Astrocyte of the spinal cord (primary cell): ENCODE measurements around the gene AUH.

Source experiments
- DNase-seq: peaks from one replicate; pipeline ENCODE4 v3.0.0; 2011; ENCODE audit warnings: low read depth, low spot score
- H3K4me3 ChIP-seq: 2 replicates; pipeline ENCODE4 v1.5.1; 2011; ENCODE audit warnings: low read depth, mild to moderate bottlenecking, low read length, moderate library complexity
- CTCF ChIP-seq: IDR thresholded peaks from 2 replicates; pipeline ENCODE4 v1.5.1; 2012; ENCODE audit warnings: low read depth, mild to moderate bottlenecking, low read length, inconsistent platforms
- in situ Hi-C: cut with HindIII; loops from 2 replicates; pipeline ENCODE4 v1.10.0; 2017; ENCODE audit warnings: low sequenced_read_pairs

Gene AUH

DNA sequence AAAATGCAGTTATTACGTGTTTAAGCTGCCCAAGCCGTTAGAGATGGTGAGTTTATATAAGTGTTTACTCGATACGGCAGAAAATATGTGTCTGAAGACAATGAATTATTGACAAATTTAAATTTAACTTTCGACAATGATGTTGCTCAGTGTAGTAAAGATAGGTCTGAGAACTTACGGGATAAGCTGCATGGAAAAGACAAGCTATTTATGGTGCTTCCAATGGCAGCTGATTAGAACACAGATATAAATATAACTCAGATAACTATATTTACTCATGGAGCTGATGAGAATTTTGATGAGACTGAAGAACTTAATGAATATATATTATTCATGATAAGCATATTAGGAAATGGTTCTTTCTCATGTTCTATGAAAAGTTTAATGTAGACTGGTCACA is 139.3 kb downstream of the AUH start:
- no peak overlapping the region for H3K4me3 ChIP-seq
- in situ Hi-C loops: no loop called here
- DNase-seq: no peak
- TF ChIP-seq CTCF: no peak

DNA sequence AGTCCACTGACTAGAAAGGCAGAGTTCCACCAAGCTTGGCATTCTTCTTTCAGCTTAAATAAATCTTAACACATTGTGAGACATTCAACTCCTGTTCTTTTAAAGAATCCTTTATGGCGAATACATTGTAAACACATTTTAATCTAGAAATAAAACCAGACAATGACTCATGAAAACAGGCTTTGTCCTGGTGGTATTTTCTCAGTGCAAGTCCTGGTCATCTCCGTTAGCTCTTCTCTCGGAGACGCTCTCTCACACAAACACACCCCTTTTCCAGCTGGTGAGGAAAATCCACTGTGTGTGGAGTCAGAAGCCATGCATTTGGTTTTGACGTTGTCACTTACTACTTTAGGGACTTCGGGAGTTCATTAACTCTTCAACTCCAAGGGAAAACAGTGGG is 140.4 kb downstream of the AUH start:
- H3K4me3 ChIP-seq: no peak overlapping the region
- in situ Hi-C loops: no loop called here
- no peak for TF ChIP-seq CTCF
- peak; percentile 77 for DNase-seq

GRCh38 chr9:91220491-91221135 is 141.1 kb downstream of the AUH start:
- no peak for TF ChIP-seq CTCF
- in situ Hi-C loops: no loop called here
- peak; percentile 45 for DNase-seq
- H3K4me3 ChIP-seq: no peak overlapping the region

- H3K4me3 ChIP-seq: no peak overlapping the region
- in situ Hi-C loops: no loop called here
- TF ChIP-seq CTCF: no peak
- no peak for DNase-seq
These were observed 141.7 kb downstream of the AUH start for GRCh38 chr9:91220021-91220420.

GRCh38 chr9:91219557-91219956 is 142.2 kb downstream of the AUH start:
- in situ Hi-C loops: no loop called here
- TF ChIP-seq CTCF: no peak

DNA sequence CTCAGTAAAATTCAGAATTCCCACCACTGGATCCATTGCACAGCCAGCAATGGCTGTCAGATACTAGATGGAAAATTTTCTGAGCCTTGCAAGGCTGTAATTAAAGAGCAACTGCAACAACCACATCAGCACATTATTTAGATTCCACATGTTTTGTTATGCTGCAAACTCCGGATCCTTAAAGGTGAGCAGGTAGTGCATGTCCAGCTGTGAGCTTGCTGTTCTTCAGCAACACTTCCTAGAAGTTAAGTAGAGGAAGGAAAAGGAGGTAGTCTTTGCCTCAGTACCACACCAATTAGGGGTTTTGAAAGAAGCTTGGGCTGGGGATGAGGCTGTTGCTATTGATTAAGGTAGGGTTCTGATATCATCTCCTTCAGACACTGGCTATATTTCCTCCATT is 144.3 kb downstream of the AUH start:
- no peak for TF ChIP-seq CTCF
- in situ Hi-C loops: no loop called here
- no peak overlapping the region for H3K4me3 ChIP-seq
- no peak for DNase-seq

More at GRCh38 chr9:91219557-91219956, 142.2 kb downstream of the AUH start:
- H3K4me3 ChIP-seq: no peak overlapping the region
- DNase-seq: no peak
